B cell (primary cell): ENCODE results near the gene FUT6. TPM values are rescaled to one million over a fixed set of nuclear protein-coding genes. Genes with fewer than 3 reads are reported as not detected.

Experiments
- ATAC-seq: fragments of 200-7000 bp; cut with Tn5 transposase; one replicate; pipeline ENCODE4 v1.10.0; 2021; ENCODE audit warnings: low read depth, mild to moderate bottlenecking, moderate number of reproducible peaks, moderate library complexity
- CTCF ChIA-PET: fragments of 350-600 bp; sonication (Branson Sonifier 250); formaldehyde crosslinking; loops from one replicate; lab custom pipeline; 2021; ENCODE audit warnings: antibody characterized with exemption, inconsistent platforms; lab: Charles Lee
- POLR2A ChIA-PET: fragments of 350-600 bp; sonication (Branson Sonifier 250); formaldehyde crosslinking; loops from one replicate; lab custom pipeline; 2021; ENCODE audit warnings: antibody characterized with exemption; lab: Charles Lee
- DNase-seq: peaks from one replicate; pipeline ENCODE4 v3.0.0; 2013
- H2AFZ ChIP-seq: 2 replicates; pipeline ENCODE4 v1.6.1; 2012; ENCODE audit warnings: mild to moderate bottlenecking, low read depth, low read length; ENCODE audit not compliant: insufficient read depth, poor library complexity, severe bottlenecking
- H3K27ac ChIP-seq, 2 donors: 1 replicate in 1 of 2; 2 replicates in 1 of 2; pipeline ENCODE4 v1.5.1; 2012 to 2013; ENCODE audit warnings: low read length in 2 of 2, mild to moderate bottlenecking in 2 of 2, moderate library complexity in 1 of 2
- H3K27me3 ChIP-seq, 4 experiments: fragments of 200-600 bp in 1 of 4; sonication (generic) in 1 of 4; replicated peaks in 1 of 4; 1 replicate in 2 of 4; 2 replicates in 2 of 4; pipeline versions ENCODE4 v1.6.1 to v1.7.0; 2013 to 2016; ENCODE audit warnings: low read length in 3 of 4, mild to moderate bottlenecking in 2 of 4, mixed read lengths in 1 of 4, moderate library complexity in 1 of 4; ENCODE audit not compliant: insufficient read depth in 4 of 4, control insufficient read depth in 3 of 4; ENCODE audit errors: control extremely low read depth in 1 of 4
- H3K36me3 ChIP-seq, 2 experiments: replicated peaks in 1 of 2; 1 replicate in 1 of 2; 2 replicates in 1 of 2; pipeline versions ENCODE4 v1.6.1 to v1.7.1; 2013; ENCODE audit warnings: low read length in 1 of 2; ENCODE audit not compliant: insufficient read depth in 2 of 2, control insufficient read depth in 1 of 2; ENCODE audit errors: control extremely low read depth in 1 of 2, extremely low read depth in 1 of 2
- H3K4me1 ChIP-seq, 2 donors: fragments of 200-600 bp in 1 of 2; sonication (generic) in 1 of 2; 1 replicate in 1 of 2; 2 replicates in 1 of 2; pipeline versions ENCODE4 v1.5.1 to v1.6.1; 2013 to 2017; ENCODE audit warnings: low read length in 2 of 2; ENCODE audit not compliant: control insufficient read depth in 2 of 2, insufficient read depth in 2 of 2
- H3K4me2 ChIP-seq: replicated peaks from 2 replicates; pipeline ENCODE3; 2012; ENCODE audit warnings: mild to moderate bottlenecking, low read depth, low read length; ENCODE audit not compliant: poor library complexity, severe bottlenecking
- H3K4me3 ChIP-seq, 5 experiments: fragments of 200-600 bp in 1 of 5; sonication (generic) in 1 of 5; 1 replicate in 3 of 5; 2 replicates in 2 of 5; pipeline versions ENCODE4 v1.5.1 to v1.7.0; 2011 to 2016; ENCODE audit warnings: low read length in 4 of 5, mild to moderate bottlenecking in 4 of 5, low read depth in 2 of 5, control low read depth in 1 of 5, moderate library complexity in 1 of 5; ENCODE audit not compliant: insufficient read depth in 1 of 5; ENCODE audit errors: control extremely low read depth in 1 of 5, extremely low read depth in 1 of 5
- H3K79me2 ChIP-seq: fragments of 200-600 bp; sonication (generic); one replicate; pipeline ENCODE4 v1.6.0; 2016; ENCODE audit warnings: low read length; ENCODE audit not compliant: control insufficient read depth, insufficient read depth
- H3K9ac ChIP-seq: fragments of 200-600 bp; sonication (generic); 2 replicates; pipeline ENCODE4 v1.6.1; 2017; ENCODE audit warnings: mild to moderate bottlenecking, low read length, moderate library complexity
- H3K9me3 ChIP-seq, 3 donors: one replicate each; pipeline versions ENCODE4 v1.6.1 to v1.7.1; 2013; ENCODE audit warnings: low read length in 2 of 3; ENCODE audit not compliant: control insufficient read depth in 2 of 3, insufficient read depth in 1 of 3; ENCODE audit errors: control extremely low read depth in 1 of 3
- H4K20me1 ChIP-seq: 2 replicates; pipeline ENCODE4 v1.6.0; 2012; ENCODE audit warnings: mild to moderate bottlenecking, low read length; ENCODE audit not compliant: insufficient read depth, control insufficient read depth, poor library complexity, severe bottlenecking
- H3K27ac Mint-ChIP-seq: one replicate; pipeline ENCODE4 v1.8.0; 2021; ENCODE audit warnings: mixed read lengths
- H3K27me3 Mint-ChIP-seq: one replicate; pipeline ENCODE4 v1.8.0; 2021; ENCODE audit warnings: mixed read lengths
- H3K4me1 Mint-ChIP-seq: one replicate; pipeline ENCODE4 v1.8.0; 2021; ENCODE audit warnings: mixed read lengths
- H3K4me3 Mint-ChIP-seq: one replicate; pipeline ENCODE4 v1.8.0; 2021; ENCODE audit warnings: mixed read lengths
- H3K9me3 Mint-ChIP-seq: one replicate; pipeline ENCODE4 v1.8.0; 2022; ENCODE audit warnings: mixed read lengths; ENCODE audit not compliant: insufficient read depth
- EZH2 ChIP-seq: IDR thresholded peaks from 2 replicates; pipeline ENCODE4 v1.6.1; 2012; ENCODE audit warnings: borderline replicate concordance, low read depth, mild to moderate bottlenecking, moderate library complexity, low read length; ENCODE audit not compliant: insufficient read depth, poor library complexity, severe bottlenecking
- WGBS: methylation state at CpG from one replicate; pipeline ENCODE4 v1.1.5; 2013; ENCODE audit warnings: missing lambda C conversion rate; ENCODE audit not compliant: insufficient coverage; 5-methylcytosine and 5-hydroxymethylcytosine counted together
- intact Hi-C: fragments of 100-400 bp; cut with micrococcal nuclease; formaldehyde crosslinking; loops from one replicate; pipeline ENCODE4 v1.10.0; 2022
- polyA plus RNA-seq: library from polyadenylated mRNA; depleted of rRNA; stranded (reverse); fragments of >200 nt; gene quantifications from 2 replicates; pipeline ENCODE4 v1.2.3, GENCODE V29; 2012
- total RNA-seq, 2 donors: library from RNA; stranded (reverse); fragments of 120-200 nt in 1 of 2; gene quantifications; 1 replicate in 1 of 2; 2 replicates in 1 of 2; pipeline versions ENCODE4 v1.2.3 to v1.2.4, GENCODE V29; 2013 to 2022
- TF ChIP-seq, protein P1 (sequence below): fragments of 200-600 bp; IDR thresholded peaks from one replicate; pipeline ENCODE4 v1.8.0; 2022; ENCODE audit warnings: antibody characterized with exemption, mild to moderate bottlenecking

FUT6 gene
- total and polyA plus RNA-seq, 2 donors (not counting 1 experiment from before 2014, with no cell fraction given): 0.03 TPM; not detected in 1

DNA sequence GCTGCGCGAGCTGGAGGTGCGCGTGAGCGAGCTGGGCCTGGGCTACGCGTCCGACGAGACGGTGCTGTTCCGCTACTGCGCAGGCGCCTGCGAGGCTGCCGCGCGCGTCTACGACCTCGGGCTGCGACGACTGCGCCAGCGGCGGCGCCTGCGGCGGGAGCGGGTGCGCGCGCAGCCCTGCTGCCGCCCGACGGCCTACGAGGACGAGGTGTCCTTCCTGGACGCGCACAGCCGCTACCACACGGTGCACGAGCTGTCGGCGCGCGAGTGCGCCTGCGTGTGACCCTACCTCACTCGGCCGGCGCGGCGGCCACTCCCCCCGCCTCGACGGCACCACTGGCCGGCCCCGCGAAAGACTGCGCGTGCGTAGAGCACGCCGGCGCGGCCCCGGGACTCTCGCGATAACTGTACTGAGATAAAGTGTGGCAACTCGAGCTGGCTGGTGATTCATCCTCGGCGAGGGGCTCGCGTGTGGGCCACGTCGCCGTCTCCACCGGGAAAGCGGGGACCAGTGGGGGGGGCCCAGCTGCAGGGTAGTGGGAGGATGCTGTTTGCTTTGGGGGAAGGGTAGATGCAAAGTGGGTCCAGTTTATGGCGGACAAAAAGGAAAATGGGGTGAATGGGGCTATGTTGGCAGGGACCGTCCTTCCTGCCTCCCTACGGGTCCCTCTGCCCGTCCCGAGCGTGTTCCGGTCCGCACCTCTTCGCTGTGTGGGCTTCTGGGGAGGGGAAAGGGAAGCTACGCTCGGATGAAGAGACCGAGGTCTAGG is 11.4 kb downstream of the FUT6 start:
- Mint-ChIP-seq H3K27me3 (peaks cover 4% of the 10 kb centered on the region), H3K9me3 (no peaks in the 10 kb centered on the region), H3K4me1 (peaks cover 19% of the 10 kb centered on the region), H3K27ac (peak overlapping the region; percentile 93), H3K4me3 (peak overlapping the region; percentile 92)
- CTCF ChIA-PET: interaction anchor here (1.8 kb wide), 1 partner anchor 24 kb away, joined by 6 read pairs; no protein-coding TSS in a partner anchor
- TF ChIP-seq, protein P1, sequence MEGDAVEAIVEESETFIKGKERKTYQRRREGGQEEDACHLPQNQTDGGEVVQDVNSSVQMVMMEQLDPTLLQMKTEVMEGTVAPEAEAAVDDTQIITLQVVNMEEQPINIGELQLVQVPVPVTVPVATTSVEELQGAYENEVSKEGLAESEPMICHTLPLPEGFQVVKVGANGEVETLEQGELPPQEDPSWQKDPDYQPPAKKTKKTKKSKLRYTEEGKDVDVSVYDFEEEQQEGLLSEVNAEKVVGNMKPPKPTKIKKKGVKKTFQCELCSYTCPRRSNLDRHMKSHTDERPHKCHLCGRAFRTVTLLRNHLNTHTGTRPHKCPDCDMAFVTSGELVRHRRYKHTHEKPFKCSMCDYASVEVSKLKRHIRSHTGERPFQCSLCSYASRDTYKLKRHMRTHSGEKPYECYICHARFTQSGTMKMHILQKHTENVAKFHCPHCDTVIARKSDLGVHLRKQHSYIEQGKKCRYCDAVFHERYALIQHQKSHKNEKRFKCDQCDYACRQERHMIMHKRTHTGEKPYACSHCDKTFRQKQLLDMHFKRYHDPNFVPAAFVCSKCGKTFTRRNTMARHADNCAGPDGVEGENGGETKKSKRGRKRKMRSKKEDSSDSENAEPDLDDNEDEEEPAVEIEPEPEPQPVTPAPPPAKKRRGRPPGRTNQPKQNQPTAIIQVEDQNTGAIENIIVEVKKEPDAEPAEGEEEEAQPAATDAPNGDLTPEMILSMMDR: no peak
- no peak for TF ChIP-seq EZH2
- Histone ChIP-seq H2AFZ (peak overlapping the region; percentile 74), H3K9me3 (peaks cover 0 to 64% (median 0%) of the 10 kb centered on the region in 3 donors), H3K4me3 (peak overlapping the region; percentile 36 to 75 (median 59)), H3K36me3 (no peaks in the 10 kb centered on the region), H3K4me1 (peaks cover 16 to 30% of the 10 kb centered on the region in 2 donors), H3K27me3 (peaks cover 0 to 28% (median 7%) of the 10 kb centered on the region in 4 experiments), H4K20me1 (no peaks in the 10 kb centered on the region), H3K9ac (peak overlapping the region; percentile 57), H3K79me2 (no peaks in the 10 kb centered on the region), H3K4me2 (peak overlapping the region; percentile 68), H3K27ac (peak overlapping the region; percentile 34 to 67)
- WGBS: 1% methylated on average over 91 of the region's 91 CpGs
- DNase-seq (peak; percentile 91), ATAC-seq (peak; percentile 79)
- intact Hi-C loops: loop anchor here (1.0 kb wide), 1 partner anchor 76 kb away; the partner anchor contains the start of gene VMAC
- POLR2A ChIA-PET: interaction anchor here (0.6 to 1.1 kb wide), 8 partner anchors 20 to 1622 kb away, joined by 3 to 9 read pairs (median 4); partner anchors contain the start of genes CATSPERD, LONP1, NDUFA11 and RANBP3
